WTC11 (cell line): ENCODE measurements around the gene HECTD4. TPM values are rescaled to one million over a fixed set of nuclear protein-coding genes. Genes with fewer than 3 reads are reported as not detected.
"Not testable (repeated sequence)": the region's sequence is repeated elsewhere in the genome, so short reads cannot be mapped to it uniquely, and the experiment has no call there.

Experiments
- ATAC-seq: fragments of 200-7000 bp; cut with Tn5 transposase; 2 replicates; pipeline ENCODE4 v1.10.0; 2021; ENCODE audit warnings: mild to moderate bottlenecking, moderate library complexity
- CTCF ChIA-PET: fragments of 300-600 bp; sonication (Branson Sonifier 250); formaldehyde crosslinking; loops from one replicate; lab custom pipeline; 2021; ENCODE audit warnings: antibody characterized with exemption; lab: Charles Lee
- POLR2A ChIA-PET: fragments of 350-600 bp; sonication (Branson Sonifier 250); formaldehyde crosslinking; loops from one replicate; lab custom pipeline; 2021; ENCODE audit warnings: antibody characterized with exemption; lab: Charles Lee
- DNase-seq: peaks from one replicate; pipeline ENCODE4 v3.0.0; 2021; ENCODE audit warnings: low spot score
- H3K27ac Mint-ChIP-seq: 2 replicates; pipeline ENCODE4 v1.8.0; 2021; ENCODE audit warnings: mixed read lengths
- H3K27me3 Mint-ChIP-seq: 2 replicates; pipeline ENCODE4 v1.8.0; 2021; ENCODE audit warnings: low read depth, mild to moderate bottlenecking, moderate library complexity, mixed read lengths
- H3K36me3 Mint-ChIP-seq: 2 replicates; pipeline ENCODE4 v1.8.0; 2021; ENCODE audit warnings: mixed read lengths
- H3K4me1 Mint-ChIP-seq: 2 replicates; pipeline ENCODE4 v1.8.0; 2022; ENCODE audit warnings: mixed read lengths
- H3K4me3 Mint-ChIP-seq: 2 replicates; pipeline ENCODE4 v1.8.0; 2021; ENCODE audit warnings: mild to moderate bottlenecking, moderate library complexity, mixed read lengths
- H3K9me3 Mint-ChIP-seq: 2 replicates; pipeline ENCODE4 v1.8.0; 2021; ENCODE audit warnings: mixed read lengths
- CBFB ChIP-seq: sonication (generic); formaldehyde crosslinking; IDR thresholded peaks from 2 replicates; pipeline ENCODE4 v1.8.1; 2022; ENCODE audit warnings: mild to moderate bottlenecking, low read depth, missing genetic modification reagents
- ELF4 ChIP-seq: sonication (generic); formaldehyde crosslinking; IDR thresholded peaks from 2 replicates; pipeline ENCODE4 v1.8.1; 2022; ENCODE audit warnings: low read depth, mild to moderate bottlenecking, moderate library complexity, missing genetic modification reagents
- ESRRA ChIP-seq: sonication (generic); formaldehyde crosslinking; IDR thresholded peaks from 2 replicates; pipeline ENCODE4 v1.8.1; 2022; ENCODE audit warnings: mild to moderate bottlenecking, missing genetic modification reagents, borderline replicate concordance
- HMGA2 ChIP-seq: fragments of 250-450 bp; sonication (Bioruptor Pico); IDR thresholded peaks from 2 replicates; pipeline ENCODE4 v1.4.0; 2021; ENCODE audit warnings: mild to moderate bottlenecking, moderate library complexity
- IRF2 ChIP-seq: sonication (generic); formaldehyde crosslinking; IDR thresholded peaks from 2 replicates; pipeline ENCODE4 v1.8.0; 2022; ENCODE audit warnings: low read depth, missing genetic modification reagents, borderline replicate concordance
- JAZF1 ChIP-seq: fragments of 250-450 bp; sonication (Bioruptor Pico); IDR thresholded peaks from 2 replicates; pipeline ENCODE4 v1.9.0; 2021; ENCODE audit warnings: moderate library complexity, mild to moderate bottlenecking, inconsistent platforms
- KAT7 ChIP-seq: sonication (generic); formaldehyde crosslinking; IDR thresholded peaks from 2 replicates; pipeline ENCODE4 v1.8.1; 2023; ENCODE audit warnings: missing genetic modification reagents, mild to moderate bottlenecking, borderline replicate concordance
- NFYB ChIP-seq: sonication (generic); formaldehyde crosslinking; conservative IDR thresholded peaks from 2 replicates; pipeline ENCODE4 v1.8.0; 2022; ENCODE audit warnings: low read depth, missing genetic modification reagents
- NR1H2 ChIP-seq: sonication (generic); formaldehyde crosslinking; IDR thresholded peaks from 2 replicates; pipeline ENCODE4 v1.9.0; 2021; ENCODE audit warnings: mild to moderate bottlenecking, moderate library complexity, missing genetic modification reagents
- RORB ChIP-seq: fragments of 250-450 bp; sonication (Bioruptor Pico); IDR thresholded peaks from 2 replicates; pipeline ENCODE4 v1.9.0; 2021; ENCODE audit warnings: mild to moderate bottlenecking
- SMAD4 ChIP-seq: sonication (generic); formaldehyde crosslinking; IDR thresholded peaks from 2 replicates; pipeline ENCODE4 v1.8.0; 2022; ENCODE audit warnings: mild to moderate bottlenecking, missing genetic modification reagents
- TEAD1 ChIP-seq: sonication (generic); formaldehyde crosslinking; IDR thresholded peaks from 2 replicates; pipeline ENCODE4 v1.8.0; 2022; ENCODE audit warnings: mild to moderate bottlenecking, missing genetic modification reagents
- ZNF121 ChIP-seq: sonication (generic); formaldehyde crosslinking; IDR thresholded peaks from 2 replicates; pipeline ENCODE4 v1.8.0; 2023; ENCODE audit warnings: missing genetic modification reagents
- ZNF263 ChIP-seq: sonication (generic); formaldehyde crosslinking; IDR thresholded peaks from 2 replicates; pipeline ENCODE4 v1.8.1; 2022; ENCODE audit warnings: low read depth, mild to moderate bottlenecking, moderate library complexity, missing genetic modification reagents
- ZNF416 ChIP-seq: fragments of 250-450 bp; sonication (Bioruptor Pico); IDR thresholded peaks from 2 replicates; pipeline ENCODE4 v1.9.0; 2021; ENCODE audit warnings: mild to moderate bottlenecking, inconsistent platforms
- total RNA-seq: library from RNA; stranded (reverse); gene quantifications from 3 replicates; pipeline ENCODE4 v1.2.3, GENCODE V29; 2021
- TF ChIP-seq, protein P1 (sequence below): fragments of 200-600 bp; IDR thresholded peaks from 2 replicates; pipeline ENCODE4 v1.8.0; 2022; ENCODE audit warnings: antibody characterized with exemption
- TF ChIP-seq, protein P2 (sequence below): sonication (generic); formaldehyde crosslinking; IDR thresholded peaks from 2 replicates; pipeline ENCODE4 v1.8.1; 2022; ENCODE audit warnings: missing genetic modification reagents, borderline replicate concordance
- TF ChIP-seq, protein P3 (sequence below): sonication (generic); formaldehyde crosslinking; IDR thresholded peaks from 2 replicates; pipeline ENCODE4 v1.8.1; 2023; ENCODE audit warnings: mild to moderate bottlenecking, missing genetic modification reagents, borderline replicate concordance
- TF ChIP-seq, protein P4 (sequence below): sonication (generic); formaldehyde crosslinking; IDR thresholded peaks from 2 replicates; pipeline ENCODE4 v1.8.0; 2023; ENCODE audit warnings: missing genetic modification reagents
- TF ChIP-seq, protein P5 (sequence below): sonication (generic); formaldehyde crosslinking; IDR thresholded peaks from 2 replicates; pipeline ENCODE4 v1.8.1; 2023; ENCODE audit warnings: mild to moderate bottlenecking, missing genetic modification reagents

Gene HECTD4
- total RNA-seq, 1 experiment from 2014 or later: 31.7 TPM

DNA sequence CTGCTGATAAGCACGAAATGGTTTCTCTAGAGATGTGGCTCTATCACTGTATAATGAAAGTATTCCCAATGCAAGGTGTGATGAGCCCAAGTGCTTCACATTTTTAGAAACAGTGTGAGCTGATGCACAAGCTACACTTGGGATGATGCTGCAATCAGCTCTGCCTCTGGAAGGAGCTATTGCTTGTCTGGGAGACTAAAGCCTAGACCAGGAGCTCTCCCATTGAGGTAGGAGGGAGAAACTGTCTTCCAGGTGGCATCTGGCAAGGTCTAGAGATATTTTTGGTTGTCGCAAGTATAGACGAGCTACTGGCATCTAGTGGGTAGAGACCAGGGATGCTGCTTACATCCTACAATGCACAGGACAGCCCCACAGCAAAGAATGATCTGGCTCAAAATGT, 42.0 kb downstream of the HECTD4 start:
- Mint-ChIP-seq H3K27ac (no peak overlapping the region), H3K27me3 (no peaks in the 10 kb centered on the region), H3K36me3 (no peaks in the 10 kb centered on the region), H3K9me3 (no peaks in the 10 kb centered on the region), H3K4me1 (peaks cover 20% of the 10 kb centered on the region), H3K4me3 (no peak overlapping the region)
- ChIA-PET CTCF (interaction anchor here (0.6 to 2.3 kb wide), 5 partner anchors 18 to 231 kb away, joined by 3 to 8 read pairs (median 4); no protein-coding TSS in a partner anchor), POLR2A (no interaction called here)
- no peak for DNase-seq
- TF ChIP-seq JAZF1: no peak
- ATAC-seq: no peak

DNA sequence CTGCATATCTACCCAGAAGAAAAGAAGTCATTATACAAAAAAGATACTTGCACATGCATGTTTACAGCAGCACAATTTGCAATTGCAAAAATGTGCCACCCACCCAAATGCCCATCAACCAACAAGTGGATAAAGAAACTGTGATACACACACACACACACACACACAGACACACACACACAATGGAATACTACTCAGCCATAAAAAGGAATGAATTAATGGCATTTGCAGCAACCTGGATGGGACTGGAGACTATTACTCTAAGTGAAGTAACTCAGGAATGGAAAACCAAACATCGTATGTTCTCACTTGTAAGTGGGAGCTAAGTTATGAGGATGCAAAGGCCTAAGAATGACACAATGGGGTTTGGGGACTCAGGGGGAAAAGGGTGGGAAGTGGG, 47.2 kb downstream of the HECTD4 start:
- not testable (repeated sequence) for H3K36me3 Mint-ChIP-seq, H3K27me3 Mint-ChIP-seq, H3K4me3 Mint-ChIP-seq, DNase-seq, H3K9me3 Mint-ChIP-seq, H3K4me1 Mint-ChIP-seq, ATAC-seq, H3K27ac Mint-ChIP-seq
- CTCF ChIA-PET: interaction anchor here (0.6 kb wide), 1 partner anchor 21 kb away, joined by 5 read pairs; no protein-coding TSS in a partner anchor
- POLR2A ChIA-PET: interaction anchor here (0.7 kb wide), 1 partner anchor 47 kb away, joined by 3 read pairs; no protein-coding TSS in a partner anchor

DNA sequence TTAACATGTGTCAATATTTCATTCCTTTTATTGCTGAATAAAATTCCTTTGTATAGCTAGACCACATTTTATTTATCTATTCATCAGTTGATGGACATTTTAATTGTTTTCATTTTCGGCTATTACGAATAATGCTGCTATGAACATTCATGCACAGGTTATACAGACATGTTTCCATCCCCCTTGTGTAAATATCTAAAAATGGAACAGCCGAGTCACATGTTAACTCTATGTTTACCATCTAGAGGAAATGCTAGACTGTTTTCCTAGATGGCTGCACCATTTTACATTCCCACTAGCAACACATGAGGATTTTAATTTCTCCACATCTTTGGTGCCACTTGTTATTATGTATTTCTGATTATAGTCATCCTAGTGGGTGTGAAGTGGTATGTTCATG, 49.2 kb downstream of the HECTD4 start:
- DNase-seq: no peak
- H3K9me3 Mint-ChIP-seq: no peaks in the 10 kb centered on the region
- TF ChIP-seq, protein P1, sequence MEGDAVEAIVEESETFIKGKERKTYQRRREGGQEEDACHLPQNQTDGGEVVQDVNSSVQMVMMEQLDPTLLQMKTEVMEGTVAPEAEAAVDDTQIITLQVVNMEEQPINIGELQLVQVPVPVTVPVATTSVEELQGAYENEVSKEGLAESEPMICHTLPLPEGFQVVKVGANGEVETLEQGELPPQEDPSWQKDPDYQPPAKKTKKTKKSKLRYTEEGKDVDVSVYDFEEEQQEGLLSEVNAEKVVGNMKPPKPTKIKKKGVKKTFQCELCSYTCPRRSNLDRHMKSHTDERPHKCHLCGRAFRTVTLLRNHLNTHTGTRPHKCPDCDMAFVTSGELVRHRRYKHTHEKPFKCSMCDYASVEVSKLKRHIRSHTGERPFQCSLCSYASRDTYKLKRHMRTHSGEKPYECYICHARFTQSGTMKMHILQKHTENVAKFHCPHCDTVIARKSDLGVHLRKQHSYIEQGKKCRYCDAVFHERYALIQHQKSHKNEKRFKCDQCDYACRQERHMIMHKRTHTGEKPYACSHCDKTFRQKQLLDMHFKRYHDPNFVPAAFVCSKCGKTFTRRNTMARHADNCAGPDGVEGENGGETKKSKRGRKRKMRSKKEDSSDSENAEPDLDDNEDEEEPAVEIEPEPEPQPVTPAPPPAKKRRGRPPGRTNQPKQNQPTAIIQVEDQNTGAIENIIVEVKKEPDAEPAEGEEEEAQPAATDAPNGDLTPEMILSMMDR: no peak
- TF ChIP-seq IRF2 (CRISPR knock-in tag) (no peak), ESRRA (no peak), ZNF416 (CRISPR knock-in tag) (no peak), SMAD4 (CRISPR knock-in tag) (no peak), CBFB (CRISPR knock-in tag) (no peak), TEAD1 (CRISPR knock-in tag) (no peak), RORB (CRISPR knock-in tag) (no peak), JAZF1 (no peak), NR1H2 (CRISPR knock-in tag) (no peak), ZNF263 (CRISPR knock-in tag) (no peak), HMGA2 (CRISPR knock-in tag) (no peak), ELF4 (CRISPR knock-in tag) (no peak), ZNF121 (no peak), NFYB (no peak), KAT7 (no peak)
- TF ChIP-seq, protein P2, sequence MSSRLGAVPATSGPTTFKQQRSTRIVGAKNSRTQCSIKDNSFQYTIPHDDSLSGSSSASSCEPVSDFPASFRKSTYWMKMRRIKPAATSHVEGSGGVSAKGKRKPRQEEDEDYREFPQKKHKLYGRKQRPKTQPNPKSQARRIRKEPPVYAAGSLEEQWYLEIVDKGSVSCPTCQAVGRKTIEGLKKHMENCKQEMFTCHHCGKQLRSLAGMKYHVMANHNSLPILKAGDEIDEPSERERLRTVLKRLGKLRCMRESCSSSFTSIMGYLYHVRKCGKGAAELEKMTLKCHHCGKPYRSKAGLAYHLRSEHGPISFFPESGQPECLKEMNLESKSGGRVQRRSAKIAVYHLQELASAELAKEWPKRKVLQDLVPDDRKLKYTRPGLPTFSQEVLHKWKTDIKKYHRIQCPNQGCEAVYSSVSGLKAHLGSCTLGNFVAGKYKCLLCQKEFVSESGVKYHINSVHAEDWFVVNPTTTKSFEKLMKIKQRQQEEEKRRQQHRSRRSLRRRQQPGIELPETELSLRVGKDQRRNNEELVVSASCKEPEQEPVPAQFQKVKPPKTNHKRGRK (CRISPR knock-in tag): no peak
- TF ChIP-seq, protein P3, sequence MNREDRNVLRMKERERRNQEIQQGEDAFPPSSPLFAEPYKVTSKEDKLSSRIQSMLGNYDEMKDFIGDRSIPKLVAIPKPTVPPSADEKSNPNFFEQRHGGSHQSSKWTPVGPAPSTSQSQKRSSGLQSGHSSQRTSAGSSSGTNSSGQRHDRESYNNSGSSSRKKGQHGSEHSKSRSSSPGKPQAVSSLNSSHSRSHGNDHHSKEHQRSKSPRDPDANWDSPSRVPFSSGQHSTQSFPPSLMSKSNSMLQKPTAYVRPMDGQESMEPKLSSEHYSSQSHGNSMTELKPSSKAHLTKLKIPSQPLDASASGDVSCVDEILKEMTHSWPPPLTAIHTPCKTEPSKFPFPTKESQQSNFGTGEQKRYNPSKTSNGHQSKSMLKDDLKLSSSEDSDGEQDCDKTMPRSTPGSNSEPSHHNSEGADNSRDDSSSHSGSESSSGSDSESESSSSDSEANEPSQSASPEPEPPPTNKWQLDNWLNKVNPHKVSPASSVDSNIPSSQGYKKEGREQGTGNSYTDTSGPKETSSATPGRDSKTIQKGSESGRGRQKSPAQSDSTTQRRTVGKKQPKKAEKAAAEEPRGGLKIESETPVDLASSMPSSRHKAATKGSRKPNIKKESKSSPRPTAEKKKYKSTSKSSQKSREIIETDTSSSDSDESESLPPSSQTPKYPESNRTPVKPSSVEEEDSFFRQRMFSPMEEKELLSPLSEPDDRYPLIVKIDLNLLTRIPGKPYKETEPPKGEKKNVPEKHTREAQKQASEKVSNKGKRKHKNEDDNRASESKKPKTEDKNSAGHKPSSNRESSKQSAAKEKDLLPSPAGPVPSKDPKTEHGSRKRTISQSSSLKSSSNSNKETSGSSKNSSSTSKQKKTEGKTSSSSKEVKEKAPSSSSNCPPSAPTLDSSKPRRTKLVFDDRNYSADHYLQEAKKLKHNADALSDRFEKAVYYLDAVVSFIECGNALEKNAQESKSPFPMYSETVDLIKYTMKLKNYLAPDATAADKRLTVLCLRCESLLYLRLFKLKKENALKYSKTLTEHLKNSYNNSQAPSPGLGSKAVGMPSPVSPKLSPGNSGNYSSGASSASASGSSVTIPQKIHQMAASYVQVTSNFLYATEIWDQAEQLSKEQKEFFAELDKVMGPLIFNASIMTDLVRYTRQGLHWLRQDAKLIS (CRISPR knock-in tag): no peak
- TF ChIP-seq, protein P4, sequence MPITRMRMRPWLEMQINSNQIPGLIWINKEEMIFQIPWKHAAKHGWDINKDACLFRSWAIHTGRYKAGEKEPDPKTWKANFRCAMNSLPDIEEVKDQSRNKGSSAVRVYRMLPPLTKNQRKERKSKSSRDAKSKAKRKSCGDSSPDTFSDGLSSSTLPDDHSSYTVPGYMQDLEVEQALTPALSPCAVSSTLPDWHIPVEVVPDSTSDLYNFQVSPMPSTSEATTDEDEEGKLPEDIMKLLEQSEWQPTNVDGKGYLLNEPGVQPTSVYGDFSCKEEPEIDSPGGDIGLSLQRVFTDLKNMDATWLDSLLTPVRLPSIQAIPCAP (CRISPR knock-in tag): no peak
- TF ChIP-seq, protein P5, sequence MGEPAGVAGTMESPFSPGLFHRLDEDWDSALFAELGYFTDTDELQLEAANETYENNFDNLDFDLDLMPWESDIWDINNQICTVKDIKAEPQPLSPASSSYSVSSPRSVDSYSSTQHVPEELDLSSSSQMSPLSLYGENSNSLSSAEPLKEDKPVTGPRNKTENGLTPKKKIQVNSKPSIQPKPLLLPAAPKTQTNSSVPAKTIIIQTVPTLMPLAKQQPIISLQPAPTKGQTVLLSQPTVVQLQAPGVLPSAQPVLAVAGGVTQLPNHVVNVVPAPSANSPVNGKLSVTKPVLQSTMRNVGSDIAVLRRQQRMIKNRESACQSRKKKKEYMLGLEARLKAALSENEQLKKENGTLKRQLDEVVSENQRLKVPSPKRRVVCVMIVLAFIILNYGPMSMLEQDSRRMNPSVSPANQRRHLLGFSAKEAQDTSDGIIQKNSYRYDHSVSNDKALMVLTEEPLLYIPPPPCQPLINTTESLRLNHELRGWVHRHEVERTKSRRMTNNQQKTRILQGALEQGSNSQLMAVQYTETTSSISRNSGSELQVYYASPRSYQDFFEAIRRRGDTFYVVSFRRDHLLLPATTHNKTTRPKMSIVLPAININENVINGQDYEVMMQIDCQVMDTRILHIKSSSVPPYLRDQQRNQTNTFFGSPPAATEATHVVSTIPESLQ (CRISPR knock-in tag): no peak
- TF ChIP-seq, all 79 proteins: peak for 0
- ATAC-seq: no peak
- Mint-ChIP-seq H3K4me3 (no peak overlapping the region), H3K27ac (no peak overlapping the region), H3K36me3 (no peaks in the 10 kb centered on the region), H3K27me3 (no peaks in the 10 kb centered on the region), H3K4me1 (no peaks in the 10 kb centered on the region)
- ChIA-PET CTCF (no interaction called here), POLR2A (no interaction called here)
